ENCODE results near the gene RIF1. TPM values are rescaled to one million over a fixed set of nuclear protein-coding genes. Genes with fewer than 3 reads are reported as not detected.

The RIF1 gene
- total and polyA plus RNA-seq, 7 donors, result 1.8 to 38.2 (median 31.3) TPM

DNA sequence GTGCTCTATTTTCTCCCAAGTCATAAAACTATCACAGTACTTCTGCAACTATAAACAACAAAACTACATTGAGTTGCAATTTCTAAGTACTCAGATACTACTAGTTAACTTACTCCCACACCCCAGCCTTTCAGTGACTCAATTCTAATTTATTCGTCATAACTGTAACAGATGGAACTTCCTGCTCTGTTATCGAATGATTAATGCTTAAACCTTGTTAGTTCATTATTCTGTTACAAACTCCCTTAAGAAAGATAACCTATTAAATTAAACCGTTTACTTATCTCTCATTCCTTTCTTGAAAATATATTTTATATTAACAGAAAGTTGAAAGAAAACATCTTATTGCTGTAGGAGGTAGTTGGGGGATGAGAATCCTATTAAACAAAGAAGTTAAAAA is 35.3 kb upstream of the RIF1 start:
- Histone ChIP-seq H3K4me1 (peaks cover 0 to 3% (median 0%) of the 10 kb centered on the region in 4 donors), H3K9me3 (no peaks in the 10 kb centered on the region), H3K4me3 (no peak overlapping the region), H3K27me3 (no peaks in the 10 kb centered on the region), H3K36me3 (no peaks in the 10 kb centered on the region), H3K27ac (no peak overlapping the region)
- intact Hi-C loops (cut with DNase I), result no loop called here
- no peak for DNase-seq
- TF ChIP-seq, protein P1, sequence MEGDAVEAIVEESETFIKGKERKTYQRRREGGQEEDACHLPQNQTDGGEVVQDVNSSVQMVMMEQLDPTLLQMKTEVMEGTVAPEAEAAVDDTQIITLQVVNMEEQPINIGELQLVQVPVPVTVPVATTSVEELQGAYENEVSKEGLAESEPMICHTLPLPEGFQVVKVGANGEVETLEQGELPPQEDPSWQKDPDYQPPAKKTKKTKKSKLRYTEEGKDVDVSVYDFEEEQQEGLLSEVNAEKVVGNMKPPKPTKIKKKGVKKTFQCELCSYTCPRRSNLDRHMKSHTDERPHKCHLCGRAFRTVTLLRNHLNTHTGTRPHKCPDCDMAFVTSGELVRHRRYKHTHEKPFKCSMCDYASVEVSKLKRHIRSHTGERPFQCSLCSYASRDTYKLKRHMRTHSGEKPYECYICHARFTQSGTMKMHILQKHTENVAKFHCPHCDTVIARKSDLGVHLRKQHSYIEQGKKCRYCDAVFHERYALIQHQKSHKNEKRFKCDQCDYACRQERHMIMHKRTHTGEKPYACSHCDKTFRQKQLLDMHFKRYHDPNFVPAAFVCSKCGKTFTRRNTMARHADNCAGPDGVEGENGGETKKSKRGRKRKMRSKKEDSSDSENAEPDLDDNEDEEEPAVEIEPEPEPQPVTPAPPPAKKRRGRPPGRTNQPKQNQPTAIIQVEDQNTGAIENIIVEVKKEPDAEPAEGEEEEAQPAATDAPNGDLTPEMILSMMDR (IDR thresholded peaks at IDR 0.05), result no peak
- TF ChIP-seq POLR2AphosphoS5 (IDR thresholded peaks at IDR 0.05), result no peak
- 47 to 64% methylated on average over 3 of the region's 3 CpGs for WGBS, 2 donors

DNA sequence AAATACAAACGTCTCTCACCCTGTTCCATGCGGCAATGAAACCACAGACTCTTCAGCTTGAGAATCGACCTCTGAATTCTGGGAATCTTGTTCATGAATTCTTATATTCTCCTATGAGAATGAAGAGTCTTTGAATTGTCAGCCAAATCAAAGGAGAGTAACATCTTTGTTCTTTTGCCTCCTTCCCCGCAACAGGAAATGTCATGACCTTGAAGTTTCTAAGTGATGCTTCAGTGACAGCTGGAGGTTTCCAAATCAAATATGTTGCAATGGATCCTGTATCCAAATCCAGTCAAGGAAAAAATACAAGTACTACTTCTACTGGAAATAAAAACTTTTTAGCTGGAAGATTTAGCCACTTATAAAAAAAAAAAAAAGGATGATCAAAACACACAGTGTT is 30.5 kb upstream of the RIF1 start:
- peak overlapping the region in 1 of 4 donors; percentile 3 for H3K27ac ChIP-seq
- no peak overlapping the region for H3K4me3 ChIP-seq
- H3K9me3 ChIP-seq, result no peaks in the 10 kb centered on the region
- no peak for DNase-seq
- H3K27me3 ChIP-seq, result no peaks in the 10 kb centered on the region
- H3K4me1 ChIP-seq, result peaks cover 0 to 2% (median 0%) of the 10 kb centered on the region in 4 donors
- TF ChIP-seq, protein P1 (IDR thresholded peaks at IDR 0.05), result no peak
- TF ChIP-seq EP300 (IDR thresholded peaks at IDR 0.05) (no peak), POLR2A (IDR thresholded peaks at IDR 0.05) (no peak), POLR2AphosphoS5 (IDR thresholded peaks at IDR 0.05) (no peak)
- no peaks in the 10 kb centered on the region for H3K36me3 ChIP-seq
- intact Hi-C loops (cut with DNase I), result no loop called here
- 68 to 80% methylated on average over 4 of the region's 4 CpGs for WGBS, 2 donors

GRCh38 chr2:151380580-151381235 is 29.0 kb upstream of the RIF1 start:
- TF ChIP-seq EP300 (IDR thresholded peaks at IDR 0.05) (no peak), POLR2AphosphoS5 (IDR thresholded peaks at IDR 0.05) (no peak), POLR2A (IDR thresholded peaks at IDR 0.05) (no peak)
- TF ChIP-seq, protein P1 (IDR thresholded peaks at IDR 0.05), result no peak
- no peak overlapping the region for H3K4me3 ChIP-seq
- H3K4me1 ChIP-seq, result no peaks in the 10 kb centered on the region
- no peak overlapping the region for H3K27ac ChIP-seq
- no peaks in the 10 kb centered on the region for H3K36me3 ChIP-seq
- 73 to 81% methylated on average over 6 of the region's 6 CpGs for WGBS, 2 donors
- H3K27me3 ChIP-seq, result no peaks in the 10 kb centered on the region
- DNase-seq, result no peak
- intact Hi-C loops (cut with DNase I), result no loop called here
- H3K9me3 ChIP-seq, result no peaks in the 10 kb centered on the region

GRCh38 chr2:151381266-151381665 is 28.4 kb upstream of the RIF1 start:
- H3K9me3 ChIP-seq, result no peaks in the 10 kb centered on the region
- H3K36me3 ChIP-seq, result no peaks in the 10 kb centered on the region
- H3K27me3 ChIP-seq, result no peaks in the 10 kb centered on the region
- intact Hi-C loops (cut with DNase I), result no loop called here
- H3K27ac ChIP-seq, result no peak overlapping the region
- no peak overlapping the region for H3K4me3 ChIP-seq
- WGBS, 2 donors, result 88 to 96% methylated on average over 2 of the region's 2 CpGs
- no peaks in the 10 kb centered on the region for H3K4me1 ChIP-seq
- no peak for DNase-seq
- no peak for TF ChIP-seq EP300 (IDR thresholded peaks at IDR 0.05)
- TF ChIP-seq, protein P1 (IDR thresholded peaks at IDR 0.05), result no peak
- no peak for TF ChIP-seq POLR2AphosphoS5 (IDR thresholded peaks at IDR 0.05)
- TF ChIP-seq POLR2A (IDR thresholded peaks at IDR 0.05), result no peak

DNA sequence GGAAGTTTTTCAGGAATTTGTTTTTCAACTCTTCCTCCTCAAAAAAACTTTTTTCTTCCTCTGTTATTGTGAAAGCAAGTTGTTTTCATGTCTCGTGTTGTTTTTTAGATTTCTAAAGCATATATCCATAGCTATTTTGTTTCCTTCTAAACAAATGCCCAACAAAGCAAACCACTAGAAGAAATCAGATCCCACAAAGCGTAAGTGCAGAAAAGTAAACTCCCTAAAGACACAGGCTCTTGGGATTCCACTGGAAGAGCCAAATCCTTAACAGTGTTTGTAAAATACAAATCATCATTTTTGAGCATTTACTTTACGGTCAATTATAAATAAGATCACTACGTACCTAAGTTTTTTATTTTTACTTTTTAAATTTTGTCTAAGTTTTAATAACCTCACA is 21.7 kb upstream of the RIF1 start:
- no peaks in the 10 kb centered on the region for H3K27me3 ChIP-seq
- H3K36me3 ChIP-seq, result no peaks in the 10 kb centered on the region
- H3K9me3 ChIP-seq, result no peaks in the 10 kb centered on the region
- DNase-seq, result no peak
- H3K4me3 ChIP-seq, result no peak overlapping the region
- no peak overlapping the region for H3K27ac ChIP-seq
- intact Hi-C loops (cut with DNase I), result no loop called here
- TF ChIP-seq POLR2A (IDR thresholded peaks at IDR 0.05) (no peak), POLR2AphosphoS5 (IDR thresholded peaks at IDR 0.05) (no peak), EP300 (IDR thresholded peaks at IDR 0.05) (no peak)
- TF ChIP-seq, protein P1 (IDR thresholded peaks at IDR 0.05), result no peak
- no peaks in the 10 kb centered on the region for H3K4me1 ChIP-seq
- 86 to 88% methylated on average over 4 of the region's 4 CpGs for WGBS, 2 donors

Data from sigmoid colon (tissue), 7 donors.